ENCODE data around the gene GHR.

GRCh38 chr5:42495914-42496313, 72.7 kb downstream of the GHR start:
- no peak for TF ChIP-seq CTCF (IDR thresholded peaks at IDR 0.05)
- no peak for TF ChIP-seq EP300 (IDR thresholded peaks at IDR 0.05)
- TF ChIP-seq POLR2A (IDR thresholded peaks at IDR 0.05): no peak
